GM03348 (cell line): Measurements from ENCODE around the gene UBE4A.
A peak's percentile ranks its signal among the peaks of the same experiment; 100 is the strongest.

ENCODE experiments used
- DNase-seq: peaks from one replicate; pipeline ENCODE4 v3.0.0; 2012; ENCODE audit warnings: low spot score

The UBE4A gene, protein sequence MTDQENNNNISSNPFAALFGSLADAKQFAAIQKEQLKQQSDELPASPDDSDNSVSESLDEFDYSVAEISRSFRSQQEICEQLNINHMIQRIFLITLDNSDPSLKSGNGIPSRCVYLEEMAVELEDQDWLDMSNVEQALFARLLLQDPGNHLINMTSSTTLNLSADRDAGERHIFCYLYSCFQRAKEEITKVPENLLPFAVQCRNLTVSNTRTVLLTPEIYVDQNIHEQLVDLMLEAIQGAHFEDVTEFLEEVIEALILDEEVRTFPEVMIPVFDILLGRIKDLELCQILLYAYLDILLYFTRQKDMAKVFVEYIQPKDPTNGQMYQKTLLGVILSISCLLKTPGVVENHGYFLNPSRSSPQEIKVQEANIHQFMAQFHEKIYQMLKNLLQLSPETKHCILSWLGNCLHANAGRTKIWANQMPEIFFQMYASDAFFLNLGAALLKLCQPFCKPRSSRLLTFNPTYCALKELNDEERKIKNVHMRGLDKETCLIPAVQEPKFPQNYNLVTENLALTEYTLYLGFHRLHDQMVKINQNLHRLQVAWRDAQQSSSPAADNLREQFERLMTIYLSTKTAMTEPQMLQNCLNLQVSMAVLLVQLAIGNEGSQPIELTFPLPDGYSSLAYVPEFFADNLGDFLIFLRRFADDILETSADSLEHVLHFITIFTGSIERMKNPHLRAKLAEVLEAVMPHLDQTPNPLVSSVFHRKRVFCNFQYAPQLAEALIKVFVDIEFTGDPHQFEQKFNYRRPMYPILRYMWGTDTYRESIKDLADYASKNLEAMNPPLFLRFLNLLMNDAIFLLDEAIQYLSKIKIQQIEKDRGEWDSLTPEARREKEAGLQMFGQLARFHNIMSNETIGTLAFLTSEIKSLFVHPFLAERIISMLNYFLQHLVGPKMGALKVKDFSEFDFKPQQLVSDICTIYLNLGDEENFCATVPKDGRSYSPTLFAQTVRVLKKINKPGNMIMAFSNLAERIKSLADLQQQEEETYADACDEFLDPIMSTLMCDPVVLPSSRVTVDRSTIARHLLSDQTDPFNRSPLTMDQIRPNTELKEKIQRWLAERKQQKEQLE

DNA sequence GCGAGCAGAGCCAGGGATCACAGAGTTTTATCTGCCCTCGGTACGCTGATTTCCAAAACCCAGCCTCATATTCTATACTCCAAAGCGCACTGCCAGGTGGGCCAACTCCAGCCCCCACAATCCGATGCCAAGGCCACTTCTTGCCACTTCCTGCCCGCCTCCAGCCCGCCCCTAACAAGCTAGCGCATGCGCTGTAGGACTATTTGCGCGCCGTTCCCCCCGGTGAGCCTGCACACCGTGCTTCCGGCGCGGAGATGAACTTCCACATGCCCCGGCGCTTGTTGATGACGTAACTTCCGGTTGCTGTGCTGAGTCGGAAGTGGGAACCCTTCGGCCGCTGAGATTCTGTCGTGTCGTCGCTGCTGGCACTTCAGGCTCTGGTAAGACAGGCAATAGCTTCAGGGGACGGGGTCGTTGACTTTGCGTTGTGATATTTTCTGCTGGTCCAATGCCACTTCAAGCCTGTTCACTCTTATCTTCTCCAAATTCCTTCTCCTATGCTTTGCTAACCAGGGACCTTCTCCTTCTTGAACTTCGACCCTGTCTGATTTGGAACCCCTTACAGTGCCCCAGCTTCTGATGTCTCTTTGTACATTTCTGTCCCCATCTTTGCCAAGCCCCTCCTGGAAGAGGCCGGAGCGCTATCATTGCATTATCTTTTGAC is at the start of gene UBE4A:
Gene UBE4A, plus strand, starts transcription at position 306 of the 664 bp plus-strand sequence. CDS start 5,481 bp downstream, outside the sequence.
- peak; percentile 89 for DNase-seq

DNA sequence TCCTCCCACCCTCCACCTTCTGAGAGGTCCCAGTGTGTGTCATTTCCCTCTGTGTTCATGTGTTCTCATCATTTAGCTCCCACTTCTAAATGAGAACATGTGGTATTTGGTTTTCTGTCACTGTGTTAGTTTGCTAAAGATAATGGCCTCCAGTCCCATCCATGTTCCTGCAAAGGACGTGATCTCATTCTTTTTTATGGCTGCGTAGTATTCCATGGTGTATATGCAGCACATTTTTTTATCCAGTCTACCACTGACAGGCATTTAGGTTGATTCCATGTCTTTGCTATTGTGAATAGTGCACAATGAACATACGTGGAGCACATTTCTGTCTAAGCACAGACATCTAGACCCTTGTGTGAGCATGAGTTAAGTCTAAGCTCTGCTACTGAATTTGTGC is 49.1 kb upstream of the UBE4A start:
- no peak for DNase-seq

DNA sequence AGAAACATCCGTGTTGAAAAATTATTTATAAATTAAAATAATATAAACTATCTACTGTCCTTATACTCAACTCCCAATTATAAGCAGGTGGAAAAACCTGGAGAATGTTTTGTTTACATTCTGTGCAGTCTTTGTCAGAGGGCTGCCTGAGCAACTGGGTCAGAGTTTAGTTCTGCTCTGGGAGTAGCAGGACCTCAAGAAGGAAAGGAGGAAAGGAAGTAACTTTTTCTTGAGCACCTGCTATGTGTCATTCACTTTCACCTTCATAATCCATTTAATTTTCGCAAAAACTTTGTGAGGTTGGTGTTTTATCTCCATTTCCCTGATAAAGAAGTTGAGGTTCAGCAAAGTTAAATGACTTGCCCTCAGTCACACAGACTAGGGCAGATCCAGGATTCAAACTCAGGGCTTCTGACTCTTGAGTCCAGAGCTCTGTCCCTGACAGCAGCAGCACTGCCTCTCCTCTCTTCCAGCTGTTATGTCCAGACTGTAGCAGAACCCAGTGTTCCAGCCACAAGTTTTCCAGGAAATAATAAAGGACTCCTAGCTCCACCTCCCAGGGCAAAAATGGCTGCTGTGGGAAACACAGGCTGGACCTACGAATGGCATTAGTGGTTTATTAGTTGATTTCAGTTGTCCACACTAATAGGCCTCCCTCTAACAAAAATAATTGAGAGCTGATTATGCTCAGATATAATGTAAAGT is 48.5 kb upstream of the UBE4A start:
- no peak for DNase-seq

DNA sequence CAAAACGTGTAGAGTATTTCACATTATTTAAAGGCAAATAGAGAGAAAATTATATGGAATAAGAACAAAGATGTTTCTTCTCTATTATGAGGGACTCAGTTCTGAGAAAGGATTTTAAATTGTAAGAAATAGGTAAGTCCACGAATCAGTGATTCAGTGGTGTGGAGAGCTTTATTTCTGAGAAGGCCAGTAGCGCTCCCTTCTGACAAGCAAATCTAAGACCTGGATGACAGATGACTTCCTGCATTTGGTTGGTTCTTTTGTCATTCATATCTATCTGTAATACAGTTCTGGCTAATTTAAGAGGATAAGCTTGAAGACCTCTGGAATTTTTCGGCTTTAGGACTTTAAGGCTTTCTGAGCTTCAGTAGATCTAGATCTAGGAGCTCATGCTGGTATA is 47.9 kb upstream of the UBE4A start:
- DNase-seq = no peak

DNA sequence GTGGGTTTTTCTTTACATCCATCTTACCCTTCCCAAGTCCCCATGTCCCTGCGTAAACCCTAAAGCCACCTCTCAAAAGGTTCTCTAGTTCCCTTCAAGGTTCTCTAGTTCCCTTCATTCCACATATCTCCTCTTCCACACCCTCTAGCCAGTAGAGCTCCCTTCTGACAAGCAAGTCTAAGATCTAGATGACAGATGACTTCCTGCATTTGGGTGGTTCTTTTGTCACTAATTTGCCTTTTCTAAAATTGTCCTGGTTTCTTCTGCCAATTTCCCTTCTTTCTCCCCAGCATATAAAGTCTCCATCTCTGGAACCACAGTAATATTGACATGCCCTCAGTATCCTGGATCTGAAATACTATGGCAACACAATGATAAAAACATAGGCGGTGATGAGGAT is 47.1 kb upstream of the UBE4A start:
- no peak for DNase-seq

DNA sequence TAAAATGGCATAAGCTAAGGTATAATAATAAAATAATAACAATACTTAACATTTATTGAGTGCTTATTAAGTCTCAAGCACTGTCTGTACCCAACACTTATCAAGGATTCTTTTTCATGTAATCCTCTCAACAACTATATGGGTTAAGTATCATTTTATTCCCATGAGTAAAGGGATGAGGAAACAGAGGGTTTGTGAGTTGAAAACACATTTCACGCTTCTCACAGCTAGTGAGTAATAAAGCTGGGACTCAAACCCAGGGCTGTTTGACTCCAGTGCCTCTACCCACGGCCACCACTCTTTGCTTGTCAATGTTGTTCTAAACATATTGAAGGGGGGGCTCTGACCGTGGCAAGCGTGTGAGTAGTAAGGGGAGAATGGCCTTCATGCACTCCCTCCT is 46.2 kb upstream of the UBE4A start:
- DNase-seq = no peak

DNA sequence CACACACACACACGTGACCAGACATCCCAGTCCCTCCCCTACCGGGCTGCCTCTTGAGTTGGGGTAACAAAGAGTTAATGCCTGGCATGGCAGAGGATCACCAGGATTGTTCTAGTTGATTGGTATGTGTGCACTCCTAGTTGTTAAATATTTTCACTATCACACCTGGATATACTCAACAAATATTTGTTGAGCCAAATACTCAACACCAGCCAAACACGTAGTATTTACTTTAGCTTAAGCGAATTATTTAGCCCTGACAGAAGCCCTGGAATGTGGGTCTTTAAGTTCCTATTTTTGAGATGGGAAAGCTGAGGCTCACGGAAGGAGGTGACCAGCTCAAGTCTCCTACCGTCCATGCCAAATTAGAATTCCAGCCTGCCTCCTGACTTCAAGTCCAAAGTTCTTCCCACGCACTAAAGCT is 44.4 kb upstream of the UBE4A start:
- no peak for DNase-seq

DNA sequence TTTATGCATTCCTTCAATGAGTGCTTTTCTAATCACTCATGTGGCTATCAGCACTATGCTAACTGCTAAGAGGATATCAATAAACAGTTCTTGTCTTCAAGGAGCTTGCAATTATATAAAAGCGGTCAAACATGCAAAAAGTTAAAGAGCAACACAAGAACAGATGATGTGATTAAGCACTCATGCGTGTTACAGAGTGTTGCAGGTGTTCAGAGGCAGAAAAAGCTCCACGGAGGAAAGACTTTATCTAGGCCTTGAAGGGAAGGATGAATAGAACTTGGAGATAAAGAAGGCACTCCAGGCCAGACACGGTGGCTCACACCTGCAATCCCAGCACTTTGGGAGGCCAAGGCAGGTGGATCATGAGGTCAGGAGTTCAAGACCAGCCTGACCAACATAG is 41.3 kb upstream of the UBE4A start:
- no peak for DNase-seq

DNA sequence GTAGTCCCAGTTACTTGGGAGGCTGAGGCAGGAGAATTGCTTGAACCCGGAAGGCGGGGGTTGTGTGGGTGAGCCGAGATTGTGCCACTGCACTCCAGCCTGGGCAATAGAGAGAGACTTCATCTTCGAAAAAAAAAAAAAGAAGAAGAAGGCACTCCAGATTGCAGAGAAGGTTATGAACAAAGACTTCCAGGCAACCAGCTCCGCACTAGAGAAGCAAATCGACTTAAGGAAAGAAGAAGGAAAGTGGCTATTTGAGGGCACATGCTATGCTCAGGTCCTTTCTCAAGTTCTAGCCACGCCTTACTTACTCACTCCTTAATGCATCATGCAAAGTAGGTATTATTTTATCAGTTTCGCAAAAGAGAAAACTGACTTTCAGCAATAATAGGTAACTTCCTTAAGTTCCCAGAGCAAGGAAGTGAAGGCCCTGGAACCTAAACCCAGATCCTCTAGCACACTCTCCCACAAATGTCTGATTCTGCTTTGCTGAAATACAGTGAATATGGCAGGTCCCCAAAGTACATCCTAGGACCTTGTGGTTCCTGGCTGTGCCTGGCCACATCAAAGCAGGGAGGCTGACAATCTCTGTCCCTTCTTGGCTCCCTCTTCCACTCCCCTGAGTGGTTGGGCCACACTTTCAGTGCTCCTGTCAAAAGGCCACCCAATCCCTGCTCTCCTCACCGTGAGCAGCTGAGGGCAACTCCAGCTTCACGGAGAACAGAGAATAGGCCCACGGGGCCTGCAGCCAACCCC is 40.6 kb upstream of the UBE4A start:
- no peak for DNase-seq

DNA sequence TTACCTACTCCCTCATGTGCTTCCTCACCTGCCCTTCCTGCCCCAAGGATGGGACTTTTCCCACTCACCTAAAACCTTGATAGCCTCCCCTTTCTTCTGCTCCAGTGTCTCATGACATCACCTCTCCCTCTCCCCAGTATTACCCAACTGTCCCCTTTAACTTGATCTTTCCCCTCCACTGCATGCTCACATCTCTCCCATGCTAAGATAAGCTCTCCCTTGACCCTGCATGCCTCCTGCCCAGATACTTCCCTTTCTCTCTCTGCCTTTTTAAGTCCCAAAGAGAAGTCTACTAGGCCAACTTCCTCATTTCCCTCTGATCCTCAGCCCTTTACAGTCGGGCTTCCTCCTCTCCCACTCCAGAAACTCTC is 40.1 kb upstream of the UBE4A start:
- DNase-seq = no peak

DNA sequence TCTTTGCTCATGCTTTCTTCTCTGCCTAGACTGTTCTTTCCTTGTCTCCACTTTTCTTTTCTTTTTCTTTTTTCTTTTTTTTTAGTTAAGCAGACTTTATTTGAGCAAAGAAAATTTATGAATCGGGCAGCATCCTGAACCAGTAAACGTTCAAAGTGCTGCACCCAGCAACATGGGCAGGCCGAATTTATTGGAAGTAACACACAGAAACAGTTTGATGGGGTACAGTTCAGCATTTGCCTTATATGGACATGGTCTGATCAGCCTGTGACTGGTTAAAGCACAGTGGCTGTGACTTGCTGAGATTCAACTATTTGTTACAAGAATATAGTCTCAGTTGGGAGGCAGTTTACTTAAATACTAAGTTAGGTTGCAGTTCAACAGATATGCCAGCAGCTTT is 38.9 kb upstream of the UBE4A start:
- no peak for DNase-seq

DNA sequence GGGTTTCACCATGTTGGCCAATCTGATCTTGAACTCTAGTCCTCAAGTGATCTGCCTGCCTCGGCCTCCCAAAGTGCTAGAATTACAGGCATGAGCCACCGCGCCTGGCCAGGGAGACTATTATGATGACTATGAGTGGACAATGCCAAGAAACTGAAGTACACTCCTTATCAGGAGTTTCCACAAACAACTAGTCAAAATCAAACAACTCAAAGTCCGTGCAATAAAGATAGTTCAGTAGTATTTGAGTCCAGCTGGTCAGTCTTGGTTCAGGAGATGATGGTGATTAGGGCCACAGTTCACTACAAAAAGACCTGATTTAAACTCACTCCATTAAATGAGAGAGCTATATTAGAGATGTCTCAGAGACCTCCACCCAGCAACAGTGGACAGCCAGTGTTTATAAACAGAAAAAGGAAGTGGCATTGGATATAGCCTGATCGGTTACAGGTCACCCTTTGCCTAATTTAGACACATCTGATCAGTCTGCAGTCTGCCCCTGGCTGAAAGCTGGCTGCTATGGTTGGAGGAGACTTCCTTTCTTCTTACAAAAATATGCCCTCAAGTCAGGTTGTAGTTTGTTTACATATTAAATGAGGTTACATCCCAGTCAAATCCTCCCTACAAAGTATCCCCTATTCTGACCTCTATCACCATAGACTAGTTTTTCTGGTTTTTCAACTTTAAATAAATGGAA is 37.9 kb upstream of the UBE4A start:
- DNase-seq = no peak

DNA sequence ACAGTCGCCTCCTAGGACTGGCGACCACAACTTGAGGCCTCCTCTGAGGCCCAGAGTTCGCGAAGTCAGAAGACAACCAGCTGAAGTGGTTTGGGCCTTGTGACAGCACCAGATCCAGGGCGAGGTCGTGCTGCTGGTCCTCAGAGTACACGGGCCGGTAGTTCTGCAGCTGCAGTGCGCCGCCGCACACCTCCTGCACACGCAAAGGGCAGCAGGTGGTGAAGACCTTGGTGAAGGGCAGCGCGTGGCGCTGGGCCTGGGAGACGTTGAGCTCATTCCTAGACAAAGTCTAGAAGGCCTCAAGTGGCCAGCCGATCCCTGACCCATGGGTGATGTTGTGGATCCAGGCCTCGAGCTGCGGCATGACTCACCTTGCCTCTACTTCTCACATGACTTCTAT is 36.7 kb upstream of the UBE4A start:
- DNase-seq = no peak

DNA sequence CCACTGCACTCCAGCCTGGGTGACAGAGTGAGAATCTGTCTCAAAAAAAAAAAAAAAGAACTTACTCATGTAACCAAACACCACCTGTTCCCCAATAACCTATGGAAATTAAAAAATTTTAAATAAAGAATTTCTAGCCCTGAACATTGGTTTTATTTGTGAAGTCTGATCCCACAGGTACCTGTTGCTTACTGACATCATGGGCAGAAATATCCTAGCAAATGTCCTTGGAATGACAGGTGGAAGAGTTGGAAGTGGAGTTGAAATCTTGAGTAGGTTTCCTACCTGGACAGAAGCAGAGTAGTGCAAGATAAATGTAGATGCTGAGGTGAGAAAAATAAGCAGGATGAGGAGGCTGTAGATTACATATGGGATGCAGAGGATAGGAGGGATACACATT is 34.1 kb upstream of the UBE4A start:
- DNase-seq = no peak

DNA sequence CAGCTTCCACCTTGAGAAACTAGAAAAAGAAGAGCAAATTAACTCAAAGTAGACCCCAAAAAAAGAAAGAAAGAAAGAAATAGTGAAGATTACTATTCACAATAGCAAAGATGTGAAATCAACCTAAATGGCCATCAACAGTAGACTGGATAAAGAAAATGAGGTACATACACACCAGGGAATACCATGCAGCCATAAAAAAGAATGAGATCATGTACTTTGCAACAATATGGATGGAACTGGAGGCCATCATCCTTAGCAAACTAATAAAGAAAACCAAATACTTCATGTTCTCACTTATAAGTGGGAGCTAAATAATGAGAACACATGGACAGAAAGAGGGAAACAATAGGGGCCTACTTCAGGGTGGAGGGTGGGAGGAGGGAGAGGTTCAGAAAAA is 30.7 kb upstream of the UBE4A start:
- no peak for DNase-seq

DNA sequence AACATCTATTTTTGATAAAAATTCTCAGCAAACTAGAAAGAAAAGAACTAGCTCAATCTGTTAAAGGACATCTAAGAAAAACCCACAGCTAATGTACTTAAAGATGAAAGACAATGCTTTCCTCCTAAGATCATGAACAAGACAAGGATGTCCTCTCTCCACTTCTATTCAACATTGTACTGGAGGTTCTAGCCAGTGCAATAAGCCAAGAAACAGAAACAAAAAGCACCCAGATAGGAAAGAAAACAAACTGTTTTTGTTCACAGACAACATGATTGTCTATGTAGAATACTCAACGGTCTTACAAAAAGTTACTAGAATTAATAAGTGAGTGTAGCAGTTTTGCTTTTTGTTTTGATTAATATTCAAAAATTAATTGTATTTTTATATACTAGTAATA is 24.7 kb upstream of the UBE4A start:
- no peak for DNase-seq

DNA sequence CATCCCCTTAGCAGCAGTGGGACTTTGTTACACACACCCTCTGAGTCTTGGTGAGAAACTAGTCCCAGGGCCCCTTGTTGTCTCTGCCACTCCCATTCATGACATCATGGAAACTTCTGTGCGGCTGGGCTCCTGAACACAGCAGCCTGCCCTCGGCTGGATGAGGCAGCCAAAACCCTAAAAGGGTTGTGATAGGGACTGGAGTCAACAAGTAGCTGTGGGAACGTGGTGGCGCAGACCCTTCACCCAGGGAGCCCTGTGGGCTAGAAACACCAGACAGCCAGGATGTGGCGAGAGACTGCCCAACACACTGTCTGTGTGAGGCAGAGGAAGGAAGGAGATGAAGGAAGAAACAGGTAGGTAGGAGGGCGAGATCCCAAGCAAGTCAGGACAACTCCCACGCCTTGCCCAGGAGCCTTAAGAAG is 20.8 kb upstream of the UBE4A start:
- DNase-seq = no peak

DNA sequence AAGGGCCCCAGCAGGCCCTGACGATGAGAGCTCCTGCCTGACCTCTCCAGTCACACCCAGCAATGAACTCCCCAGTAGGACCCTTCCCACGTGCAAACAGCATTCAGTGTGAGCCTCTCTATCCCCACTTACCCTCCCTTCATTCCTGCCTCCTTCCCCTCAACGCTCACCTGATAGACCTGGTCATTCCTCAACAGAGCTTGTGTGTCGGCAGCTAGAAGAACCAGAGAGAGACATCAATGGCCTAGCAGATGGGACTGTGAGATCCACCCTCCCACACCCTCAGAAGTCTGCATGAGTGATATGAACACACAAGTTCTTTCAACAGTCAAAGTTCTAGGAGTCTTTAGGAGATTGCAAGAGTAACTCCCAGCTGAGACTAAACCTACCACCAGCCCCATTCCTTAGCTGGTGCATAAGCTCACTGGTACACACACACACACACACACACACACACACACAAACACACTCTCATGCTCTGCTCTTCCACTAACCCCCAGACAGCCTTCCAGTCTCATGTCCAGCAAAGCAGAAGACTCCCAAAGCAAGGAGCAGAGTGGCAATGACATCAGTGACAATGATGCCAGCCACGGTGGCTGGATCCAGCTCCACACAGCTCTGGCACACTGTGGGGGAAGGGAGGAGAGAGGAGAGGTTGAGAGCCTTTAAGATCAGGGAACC is 20.0 kb upstream of the UBE4A start:
- DNase-seq = no peak

DNA sequence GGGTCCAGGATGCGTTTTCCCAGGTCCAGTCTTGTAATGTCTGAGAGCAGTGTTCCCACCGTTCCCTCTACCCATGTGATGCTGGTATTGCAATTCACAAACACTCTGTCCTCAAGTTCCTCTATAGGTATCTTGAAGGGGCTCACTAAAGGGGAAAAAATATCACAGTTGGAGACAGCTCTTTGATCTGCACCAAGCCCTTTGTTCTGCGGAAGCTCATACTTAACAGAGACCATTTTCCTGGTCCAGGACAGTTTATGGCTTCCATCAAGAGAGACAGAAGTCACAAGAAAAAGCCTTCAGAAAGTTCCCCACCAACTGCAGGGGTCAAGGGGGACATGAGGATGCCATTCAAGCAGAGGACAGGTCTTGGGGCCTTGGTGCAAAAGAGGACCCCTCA is 19.0 kb upstream of the UBE4A start:
- DNase-seq = no peak

DNA sequence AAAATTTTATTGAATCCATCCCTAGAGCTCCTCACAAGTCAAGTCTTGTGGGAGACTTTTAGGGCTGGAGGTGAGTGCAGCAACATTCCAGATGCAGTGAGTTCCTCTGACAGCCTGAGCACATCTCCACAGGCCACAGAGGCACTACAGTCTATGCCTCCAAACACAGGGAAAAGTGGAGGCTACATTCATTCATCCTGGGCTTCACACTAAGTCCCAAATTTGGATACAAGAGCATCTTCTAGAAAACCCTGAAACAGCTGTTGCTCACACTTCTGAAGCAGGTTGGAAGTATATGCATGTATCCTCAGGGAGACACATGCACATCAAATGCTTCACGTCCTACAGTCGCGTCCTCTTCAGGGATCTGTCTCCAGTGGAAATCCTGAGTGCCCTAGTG is 18.1 kb upstream of the UBE4A start:
- no peak for DNase-seq
